Epithelial cell of esophagus (primary cell): ENCODE measurements around the gene F8.
"Not testable (repeated sequence)": the region's sequence is repeated elsewhere in the genome, so short reads cannot be mapped to it uniquely, and the experiment has no call there.

Source experiments
- DNase-seq: peaks from one replicate; pipeline ENCODE4 v3.0.0; 2010; ENCODE audit warnings: low read depth
- H3K4me3 ChIP-seq: 2 replicates; pipeline ENCODE4 v1.5.1; 2011; ENCODE audit warnings: mild to moderate bottlenecking, low read length, control low read depth
- CTCF ChIP-seq: IDR thresholded peaks from 2 replicates; pipeline ENCODE4 v1.5.1; 2011; ENCODE audit warnings: low read depth, mild to moderate bottlenecking, low read length, control low read depth, inconsistent platforms; ENCODE audit not compliant: insufficient read depth; ENCODE audit errors: missing control alignments

F8 gene

GRCh38 chrX:155023907-155024833, 1.6 kb upstream of the F8 start:
- no peak for TF ChIP-seq CTCF
- no peak for DNase-seq
- H3K4me3 ChIP-seq, result no peak overlapping the region

- H3K4me3 ChIP-seq, result no peak overlapping the region
- TF ChIP-seq CTCF, result no peak
- DNase-seq, result no peak
Observed at GRCh38 chrX:155020591-155020990, 1.9 kb downstream of the F8 start.

GRCh38 chrX:155009994-155010472, 12.5 kb downstream of the F8 start:
- DNase-seq, result no peak
- TF ChIP-seq CTCF, result no peak
- no peak overlapping the region for H3K4me3 ChIP-seq

GRCh38 chrX:155008578-155008977, 13.9 kb downstream of the F8 start:
- DNase-seq, H3K4me3 ChIP-seq: not testable (repeated sequence)

GRCh38 chrX:155006913-155007671, 15.4 kb downstream of the F8 start:
- DNase-seq, H3K4me3 ChIP-seq: not testable (repeated sequence)

- DNase-seq, H3K4me3 ChIP-seq: not testable (repeated sequence)
Observed at GRCh38 chrX:155006379-155006778, 16.1 kb downstream of the F8 start.

- TF ChIP-seq CTCF, result no peak
- no peak overlapping the region for H3K4me3 ChIP-seq
- no peak for DNase-seq
Observed at GRCh38 chrX:155005190-155005589, 17.3 kb downstream of the F8 start.

- no peak overlapping the region for H3K4me3 ChIP-seq
- no peak for DNase-seq
- no peak for TF ChIP-seq CTCF
Observed at GRCh38 chrX:155001873-155002272, 20.6 kb downstream of the F8 start.
